Transverse colon (tissue), 3 donors: ENCODE results near the gene SEPTIN3.

Experiments
- POLR2A ChIP-seq: fragments of 450-650 bp; IDR thresholded peaks from one replicate; pipeline ENCODE4 v1.6.1; 2016; ENCODE audit warnings: antibody characterized with exemption, mild to moderate bottlenecking, moderate library complexity
- TF ChIP-seq, protein P1 (sequence below), 5 experiments: fragments of 200-600 bp in 3 of 5; fragments of 450-650 bp in 2 of 5; sonication (generic) in 3 of 5; IDR thresholded peaks; 1 replicate in 2 of 5; 2 replicates in 3 of 5; pipeline ENCODE4 v1.5.1; 2016 to 2017; ENCODE audit warnings: antibody characterized with exemption in 5 of 5, inconsistent platforms in 3 of 5, mild to moderate bottlenecking in 2 of 5, moderate library complexity in 1 of 5

DNA sequence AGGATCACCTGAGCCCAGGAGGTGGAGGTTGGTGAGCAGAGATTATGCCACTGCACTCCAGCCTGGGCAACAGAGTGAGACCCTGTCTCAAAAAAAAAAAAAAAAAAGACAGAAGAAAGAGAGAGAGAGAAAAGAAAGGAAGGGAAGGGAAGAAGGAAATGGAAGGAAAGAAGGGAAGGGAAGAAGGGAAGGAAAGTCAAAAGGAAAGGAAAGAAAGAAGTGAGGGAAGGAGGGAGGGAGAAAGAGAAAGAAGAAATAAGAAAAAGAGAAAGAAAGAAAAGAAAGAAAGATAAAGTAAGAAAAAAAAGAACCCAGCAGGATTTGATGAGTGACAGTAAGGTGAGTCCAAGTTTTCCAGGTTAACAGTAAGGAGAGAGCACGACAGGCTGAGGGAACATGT, 49.0 kb downstream of the SEPTIN3 start:
- TF ChIP-seq, protein P1, sequence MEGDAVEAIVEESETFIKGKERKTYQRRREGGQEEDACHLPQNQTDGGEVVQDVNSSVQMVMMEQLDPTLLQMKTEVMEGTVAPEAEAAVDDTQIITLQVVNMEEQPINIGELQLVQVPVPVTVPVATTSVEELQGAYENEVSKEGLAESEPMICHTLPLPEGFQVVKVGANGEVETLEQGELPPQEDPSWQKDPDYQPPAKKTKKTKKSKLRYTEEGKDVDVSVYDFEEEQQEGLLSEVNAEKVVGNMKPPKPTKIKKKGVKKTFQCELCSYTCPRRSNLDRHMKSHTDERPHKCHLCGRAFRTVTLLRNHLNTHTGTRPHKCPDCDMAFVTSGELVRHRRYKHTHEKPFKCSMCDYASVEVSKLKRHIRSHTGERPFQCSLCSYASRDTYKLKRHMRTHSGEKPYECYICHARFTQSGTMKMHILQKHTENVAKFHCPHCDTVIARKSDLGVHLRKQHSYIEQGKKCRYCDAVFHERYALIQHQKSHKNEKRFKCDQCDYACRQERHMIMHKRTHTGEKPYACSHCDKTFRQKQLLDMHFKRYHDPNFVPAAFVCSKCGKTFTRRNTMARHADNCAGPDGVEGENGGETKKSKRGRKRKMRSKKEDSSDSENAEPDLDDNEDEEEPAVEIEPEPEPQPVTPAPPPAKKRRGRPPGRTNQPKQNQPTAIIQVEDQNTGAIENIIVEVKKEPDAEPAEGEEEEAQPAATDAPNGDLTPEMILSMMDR (IDR thresholded peaks at IDR 0.05): no peak
- TF ChIP-seq POLR2A: no peak
